SK-N-SH treated with all-trans-retinoic acid at 6 μM for 48 hours (cell line): ENCODE data around the gene CASKIN1.

Source experiments
- ATAC-seq: fragments of 200-7000 bp; cut with Tn5 transposase; 3 replicates; pipeline ENCODE4 v1.9.1; 2020; ENCODE audit warnings: mild to moderate bottlenecking, moderate library complexity
- CSDC2 ChIP-seq: fragments of 250-450 bp; sonication (Bioruptor Pico); IDR thresholded peaks from 2 replicates; pipeline ENCODE4 v1.5.0; 2020; ENCODE audit warnings: mild to moderate bottlenecking, moderate library complexity
- GLIS3 ChIP-seq: fragments of 250-450 bp; sonication (Bioruptor Pico); IDR thresholded peaks from 2 replicates; pipeline ENCODE4 v1.5.0; 2020; ENCODE audit warnings: mild to moderate bottlenecking, moderate library complexity
- OSR1 ChIP-seq: fragments of 250-450 bp; sonication (Bioruptor Pico); IDR thresholded peaks from 2 replicates; pipeline ENCODE4 v1.8.0; 2022; ENCODE audit warnings: moderate library complexity, mild to moderate bottlenecking, inconsistent platforms
- TCF4 ChIP-seq: fragments of 250-450 bp; sonication (Bioruptor Pico); IDR thresholded peaks from 2 replicates; pipeline ENCODE4 v1.8.0; 2021; ENCODE audit warnings: mild to moderate bottlenecking, moderate library complexity, borderline replicate concordance
- TOX ChIP-seq: fragments of 250-450 bp; sonication (Bioruptor Pico); IDR thresholded peaks from 2 replicates; pipeline ENCODE4 v1.8.0; 2021; ENCODE audit warnings: mild to moderate bottlenecking, moderate library complexity, borderline replicate concordance
- ZC3H10 ChIP-seq: fragments of 250-450 bp; sonication (Bioruptor Pico); IDR thresholded peaks from 2 replicates; pipeline ENCODE4 v1.5.1; 2021; ENCODE audit warnings: mild to moderate bottlenecking, moderate library complexity
- ZFP3 ChIP-seq: fragments of 250-450 bp; sonication (Bioruptor Pico); IDR thresholded peaks from 2 replicates; pipeline ENCODE4 v1.5.0; 2020; ENCODE audit warnings: mild to moderate bottlenecking, moderate library complexity
- ZNF565 ChIP-seq: fragments of 450-650 bp; formaldehyde crosslinking; conservative IDR thresholded peaks from 2 replicates; pipeline ENCODE4 v1.5.0; 2020; ENCODE audit warnings: low read depth, mild to moderate bottlenecking, moderate library complexity
- ZNF70 ChIP-seq: fragments of 450-650 bp; formaldehyde crosslinking; IDR thresholded peaks from 2 replicates; pipeline ENCODE4 v1.5.0; 2020; ENCODE audit warnings: mild to moderate bottlenecking, moderate library complexity
- ZNF8 ChIP-seq: fragments of 450-650 bp; formaldehyde crosslinking; IDR thresholded peaks from 2 replicates; pipeline ENCODE4 v1.5.0; 2020; ENCODE audit warnings: mild to moderate bottlenecking, moderate library complexity
- TF ChIP-seq, protein P1 (sequence below): fragments of 250-450 bp; sonication (Bioruptor Pico); IDR thresholded peaks from 2 replicates; pipeline ENCODE4 v1.5.1; 2021; ENCODE audit warnings: mild to moderate bottlenecking, moderate library complexity
- TF ChIP-seq, protein P2 (sequence below): fragments of 250-450 bp; sonication (Bioruptor Pico); IDR thresholded peaks from 2 replicates; pipeline ENCODE4 v1.5.1; 2020; ENCODE audit warnings: low read depth, mild to moderate bottlenecking, moderate library complexity
- TF ChIP-seq, protein P3 (sequence below): fragments of 250-450 bp; sonication (Bioruptor Pico); IDR thresholded peaks from 2 replicates; pipeline ENCODE4 v1.8.0; 2021; ENCODE audit warnings: low read depth, mild to moderate bottlenecking, moderate library complexity, borderline replicate concordance
- TF ChIP-seq, protein P4 (sequence below): fragments of 250-450 bp; sonication (Bioruptor Pico); IDR thresholded peaks from 2 replicates; pipeline ENCODE4 v1.5.0; 2020; ENCODE audit warnings: mild to moderate bottlenecking, moderate library complexity
- TF ChIP-seq, protein P5 (sequence below): fragments of 250-450 bp; sonication (Bioruptor Pico); IDR thresholded peaks from 2 replicates; pipeline ENCODE4 v1.8.0; 2020; ENCODE audit warnings: mild to moderate bottlenecking, moderate library complexity, borderline replicate concordance

The CASKIN1 gene

DNA sequence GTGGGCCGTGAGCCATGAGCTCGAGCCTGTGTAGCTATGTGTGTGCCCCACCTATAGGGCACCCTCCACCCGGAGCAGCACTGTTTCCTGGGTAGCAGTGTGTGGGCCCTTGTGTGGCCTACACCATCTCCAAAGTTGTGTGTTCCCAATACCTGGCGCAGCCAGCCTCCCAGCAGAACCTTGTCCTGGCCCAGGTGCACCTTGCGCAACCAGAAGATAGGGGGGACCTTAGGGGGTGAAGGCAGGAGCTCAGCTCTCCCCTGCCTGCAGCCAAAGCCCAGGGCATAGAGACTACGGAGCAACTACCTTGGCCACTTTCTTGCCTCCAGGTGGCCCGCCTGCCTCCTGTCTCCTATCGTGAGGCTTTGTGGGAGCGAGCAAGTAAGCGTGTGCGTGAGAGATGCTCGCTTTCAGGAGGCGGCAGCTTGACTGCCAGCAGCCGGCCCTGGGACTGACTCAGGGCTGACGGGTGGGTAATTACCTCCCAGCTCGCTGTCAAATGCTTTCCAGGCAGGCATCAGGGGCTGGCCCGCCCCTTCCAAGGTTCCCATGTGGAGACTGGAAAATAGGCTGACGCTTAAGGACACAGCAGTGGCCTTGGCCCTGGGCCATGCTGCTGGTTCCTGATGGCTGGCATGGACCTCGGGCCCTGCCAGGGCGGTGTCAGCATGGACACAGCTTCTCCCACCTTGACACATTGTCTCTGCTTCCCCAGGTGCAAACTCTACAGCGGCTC, 21.8 kb downstream of the CASKIN1 start:
- no peak for ATAC-seq
- TF ChIP-seq, protein P1, sequence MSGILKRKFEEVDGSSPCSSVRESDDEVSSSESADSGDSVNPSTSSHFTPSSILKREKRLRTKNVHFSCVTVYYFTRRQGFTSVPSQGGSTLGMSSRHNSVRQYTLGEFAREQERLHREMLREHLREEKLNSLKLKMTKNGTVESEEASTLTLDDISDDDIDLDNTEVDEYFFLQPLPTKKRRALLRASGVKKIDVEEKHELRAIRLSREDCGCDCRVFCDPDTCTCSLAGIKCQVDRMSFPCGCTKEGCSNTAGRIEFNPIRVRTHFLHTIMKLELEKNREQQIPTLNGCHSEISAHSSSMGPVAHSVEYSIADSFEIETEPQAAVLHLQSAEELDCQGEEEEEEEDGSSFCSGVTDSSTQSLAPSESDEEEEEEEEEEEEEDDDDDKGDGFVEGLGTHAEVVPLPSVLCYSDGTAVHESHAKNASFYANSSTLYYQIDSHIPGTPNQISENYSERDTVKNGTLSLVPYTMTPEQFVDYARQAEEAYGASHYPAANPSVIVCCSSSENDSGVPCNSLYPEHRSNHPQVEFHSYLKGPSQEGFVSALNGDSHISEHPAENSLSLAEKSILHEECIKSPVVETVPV = no peak
- TF ChIP-seq, protein P2, sequence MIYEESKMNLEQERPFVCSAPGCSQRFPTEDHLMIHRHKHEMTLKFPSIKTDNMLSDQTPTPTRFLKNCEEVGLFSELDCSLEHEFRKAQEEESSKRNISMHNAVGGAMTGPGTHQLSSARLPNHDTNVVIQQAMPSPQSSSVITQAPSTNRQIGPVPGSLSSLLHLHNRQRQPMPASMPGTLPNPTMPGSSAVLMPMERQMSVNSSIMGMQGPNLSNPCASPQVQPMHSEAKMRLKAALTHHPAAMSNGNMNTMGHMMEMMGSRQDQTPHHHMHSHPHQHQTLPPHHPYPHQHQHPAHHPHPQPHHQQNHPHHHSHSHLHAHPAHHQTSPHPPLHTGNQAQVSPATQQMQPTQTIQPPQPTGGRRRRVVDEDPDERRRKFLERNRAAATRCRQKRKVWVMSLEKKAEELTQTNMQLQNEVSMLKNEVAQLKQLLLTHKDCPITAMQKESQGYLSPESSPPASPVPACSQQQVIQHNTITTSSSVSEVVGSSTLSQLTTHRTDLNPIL (CRISPR knock-in tag) = no peak
- TF ChIP-seq, protein P3, sequence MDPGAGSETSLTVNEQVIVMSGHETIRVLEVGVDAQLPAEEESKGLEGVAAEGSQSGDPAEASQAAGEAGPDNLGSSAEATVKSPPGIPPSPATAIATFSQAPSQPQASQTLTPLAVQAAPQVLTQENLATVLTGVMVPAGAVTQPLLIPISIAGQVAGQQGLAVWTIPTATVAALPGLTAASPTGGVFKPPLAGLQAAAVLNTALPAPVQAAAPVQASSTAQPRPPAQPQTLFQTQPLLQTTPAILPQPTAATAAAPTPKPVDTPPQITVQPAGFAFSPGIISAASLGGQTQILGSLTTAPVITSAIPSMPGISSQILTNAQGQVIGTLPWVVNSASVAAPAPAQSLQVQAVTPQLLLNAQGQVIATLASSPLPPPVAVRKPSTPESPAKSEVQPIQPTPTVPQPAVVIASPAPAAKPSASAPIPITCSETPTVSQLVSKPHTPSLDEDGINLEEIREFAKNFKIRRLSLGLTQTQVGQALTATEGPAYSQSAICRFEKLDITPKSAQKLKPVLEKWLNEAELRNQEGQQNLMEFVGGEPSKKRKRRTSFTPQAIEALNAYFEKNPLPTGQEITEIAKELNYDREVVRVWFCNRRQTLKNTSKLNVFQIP = no peak
- TF ChIP-seq, protein P4, sequence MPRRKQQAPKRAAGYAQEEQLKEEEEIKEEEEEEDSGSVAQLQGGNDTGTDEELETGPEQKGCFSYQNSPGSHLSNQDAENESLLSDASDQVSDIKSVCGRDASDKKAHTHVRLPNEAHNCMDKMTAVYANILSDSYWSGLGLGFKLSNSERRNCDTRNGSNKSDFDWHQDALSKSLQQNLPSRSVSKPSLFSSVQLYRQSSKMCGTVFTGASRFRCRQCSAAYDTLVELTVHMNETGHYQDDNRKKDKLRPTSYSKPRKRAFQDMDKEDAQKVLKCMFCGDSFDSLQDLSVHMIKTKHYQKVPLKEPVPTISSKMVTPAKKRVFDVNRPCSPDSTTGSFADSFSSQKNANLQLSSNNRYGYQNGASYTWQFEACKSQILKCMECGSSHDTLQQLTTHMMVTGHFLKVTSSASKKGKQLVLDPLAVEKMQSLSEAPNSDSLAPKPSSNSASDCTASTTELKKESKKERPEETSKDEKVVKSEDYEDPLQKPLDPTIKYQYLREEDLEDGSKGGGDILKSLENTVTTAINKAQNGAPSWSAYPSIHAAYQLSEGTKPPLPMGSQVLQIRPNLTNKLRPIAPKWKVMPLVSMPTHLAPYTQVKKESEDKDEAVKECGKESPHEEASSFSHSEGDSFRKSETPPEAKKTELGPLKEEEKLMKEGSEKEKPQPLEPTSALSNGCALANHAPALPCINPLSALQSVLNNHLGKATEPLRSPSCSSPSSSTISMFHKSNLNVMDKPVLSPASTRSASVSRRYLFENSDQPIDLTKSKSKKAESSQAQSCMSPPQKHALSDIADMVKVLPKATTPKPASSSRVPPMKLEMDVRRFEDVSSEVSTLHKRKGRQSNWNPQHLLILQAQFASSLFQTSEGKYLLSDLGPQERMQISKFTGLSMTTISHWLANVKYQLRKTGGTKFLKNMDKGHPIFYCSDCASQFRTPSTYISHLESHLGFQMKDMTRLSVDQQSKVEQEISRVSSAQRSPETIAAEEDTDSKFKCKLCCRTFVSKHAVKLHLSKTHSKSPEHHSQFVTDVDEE = no peak
- TF ChIP-seq TCF4 (CRISPR knock-in tag) (no peak), ZNF565 (no peak), OSR1 (no peak), GLIS3 (CRISPR knock-in tag) (no peak)
- TF ChIP-seq, protein P5, sequence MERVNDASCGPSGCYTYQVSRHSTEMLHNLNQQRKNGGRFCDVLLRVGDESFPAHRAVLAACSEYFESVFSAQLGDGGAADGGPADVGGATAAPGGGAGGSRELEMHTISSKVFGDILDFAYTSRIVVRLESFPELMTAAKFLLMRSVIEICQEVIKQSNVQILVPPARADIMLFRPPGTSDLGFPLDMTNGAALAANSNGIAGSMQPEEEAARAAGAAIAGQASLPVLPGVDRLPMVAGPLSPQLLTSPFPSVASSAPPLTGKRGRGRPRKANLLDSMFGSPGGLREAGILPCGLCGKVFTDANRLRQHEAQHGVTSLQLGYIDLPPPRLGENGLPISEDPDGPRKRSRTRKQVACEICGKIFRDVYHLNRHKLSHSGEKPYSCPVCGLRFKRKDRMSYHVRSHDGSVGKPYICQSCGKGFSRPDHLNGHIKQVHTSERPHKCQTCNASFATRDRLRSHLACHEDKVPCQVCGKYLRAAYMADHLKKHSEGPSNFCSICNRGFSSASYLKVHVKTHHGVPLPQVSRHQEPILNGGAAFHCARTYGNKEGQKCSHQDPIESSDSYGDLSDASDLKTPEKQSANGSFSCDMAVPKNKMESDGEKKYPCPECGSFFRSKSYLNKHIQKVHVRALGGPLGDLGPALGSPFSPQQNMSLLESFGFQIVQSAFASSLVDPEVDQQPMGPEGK (CRISPR knock-in tag) = no peak

DNA sequence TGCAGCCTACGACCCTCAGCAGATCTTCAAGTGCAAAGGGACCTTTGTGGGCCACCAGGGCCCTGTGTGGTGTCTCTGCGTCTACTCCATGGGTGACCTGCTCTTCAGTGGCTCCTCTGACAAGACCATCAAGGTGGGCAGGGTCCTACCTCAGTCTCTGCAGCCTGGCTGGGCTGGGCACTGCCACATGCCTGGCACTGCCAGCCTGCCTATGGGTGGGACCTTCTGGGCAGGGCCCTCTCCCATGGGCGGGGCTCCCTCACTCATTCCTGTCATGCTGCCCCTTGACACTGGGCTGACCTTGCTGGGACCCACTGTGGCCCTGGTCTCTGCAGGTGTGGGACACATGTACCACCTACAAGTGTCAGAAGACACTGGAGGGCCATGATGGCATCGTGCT, 22.5 kb downstream of the CASKIN1 start:
- ATAC-seq = no peak
- TF ChIP-seq, protein P2 (CRISPR knock-in tag) = no peak
- TF ChIP-seq OSR1 (no peak), ZC3H10 (CRISPR knock-in tag) (no peak), TCF4 (CRISPR knock-in tag) (no peak), CSDC2 (CRISPR knock-in tag) (no peak), TOX (no peak), ZFP3 (no peak), ZNF70 (no peak), ZNF8 (CRISPR knock-in tag) (no peak)
- TF ChIP-seq, protein P4 = no peak
